Neuronal stem cell (in vitro differentiated cells): Measurements from ENCODE around the gene GMPR.

ENCODE experiments used
- DNase-seq: peaks from one replicate; pipeline ENCODE4 v3.0.0-alpha.2; 2013; ENCODE audit warnings: low spot score
- H2AFZ ChIP-seq: one replicate; pipeline ENCODE4 v1.6.1; 2013; ENCODE audit warnings: mild to moderate bottlenecking, low read length, inconsistent platforms
- H2AK5ac ChIP-seq: 2 replicates; pipeline ENCODE4 v1.6.1; 2013; ENCODE audit warnings: low read depth, mild to moderate bottlenecking, inconsistent platforms, low read length, moderate library complexity, mixed read lengths
- H2BK120ac ChIP-seq: 2 replicates; pipeline ENCODE4 v1.6.1; 2013; ENCODE audit warnings: low read depth, mild to moderate bottlenecking, inconsistent platforms, low read length, moderate library complexity, mixed read lengths
- H2BK12ac ChIP-seq: one replicate; pipeline ENCODE4 v1.6.1; 2013; ENCODE audit warnings: low read length, inconsistent platforms
- H2BK15ac ChIP-seq: 2 replicates; pipeline ENCODE4 v1.6.1; 2013; ENCODE audit warnings: mild to moderate bottlenecking, low read length, inconsistent platforms, mixed read lengths
- H2BK5ac ChIP-seq: one replicate; pipeline ENCODE4 v1.6.1; 2013; ENCODE audit warnings: inconsistent platforms, mild to moderate bottlenecking, low read length, moderate library complexity
- H3K14ac ChIP-seq: one replicate; pipeline ENCODE4 v1.6.1; 2013; ENCODE audit warnings: low read length, inconsistent platforms
- H3K18ac ChIP-seq: 2 replicates; pipeline ENCODE4 v1.6.1; 2013; ENCODE audit warnings: low read length, inconsistent platforms
- H3K23ac ChIP-seq: 2 replicates; pipeline ENCODE4 v1.6.1; 2013; ENCODE audit warnings: low read depth, mild to moderate bottlenecking, mixed read lengths, low read length, inconsistent platforms; ENCODE audit not compliant: poor library complexity
- H3K27ac ChIP-seq: replicated peaks from 3 replicates; pipeline ENCODE4 v1.5.1; 2013; ENCODE audit warnings: low read length, inconsistent platforms
- H3K27me3 ChIP-seq, 3 experiments: 2 replicates each; pipeline ENCODE4 v1.6.1; 2013; ENCODE audit warnings: low read length in 3 of 3, mild to moderate bottlenecking in 2 of 3, inconsistent platforms in 1 of 3, low read depth in 1 of 3, mixed read lengths in 1 of 3, moderate library complexity in 1 of 3; ENCODE audit not compliant: control insufficient read depth in 3 of 3, insufficient read depth in 3 of 3
- H3K36me3 ChIP-seq, 2 donors: replicated peaks in 1 of 2; 2 replicates each; pipeline ENCODE4 v1.6.1; 2013; ENCODE audit warnings: low read length in 2 of 2; ENCODE audit not compliant: control insufficient read depth in 2 of 2, insufficient read depth in 2 of 2
- H3K4ac ChIP-seq: 2 replicates; pipeline ENCODE4 v1.6.1; 2013; ENCODE audit warnings: inconsistent platforms, mild to moderate bottlenecking, low read length, moderate library complexity
- H3K4me1 ChIP-seq, 2 donors: 1 replicate in 1 of 2; 2 replicates in 1 of 2; pipeline ENCODE4 v1.6.1; 2013; ENCODE audit warnings: low read length in 2 of 2, low read depth in 1 of 2; ENCODE audit not compliant: control insufficient read depth in 2 of 2, insufficient read depth in 1 of 2
- H3K4me2 ChIP-seq: one replicate; pipeline ENCODE4 v1.6.1; 2013; ENCODE audit warnings: mild to moderate bottlenecking, low read length, inconsistent platforms; ENCODE audit not compliant: insufficient read depth, poor library complexity, severe bottlenecking
- H3K4me3 ChIP-seq, 2 donors: 2 replicates each; pipeline ENCODE4 v1.5.1; 2013; ENCODE audit warnings: low read length in 2 of 2, mild to moderate bottlenecking in 2 of 2, inconsistent platforms in 1 of 2, moderate library complexity in 1 of 2
- H3K79me1 ChIP-seq: one replicate; pipeline ENCODE4 v1.6.1; 2013; ENCODE audit warnings: low read depth, mild to moderate bottlenecking, inconsistent platforms, low read length, moderate library complexity
- H3K9ac ChIP-seq: one replicate; pipeline ENCODE4 v1.6.1; 2013; ENCODE audit warnings: mild to moderate bottlenecking, low read depth, low read length, inconsistent platforms; ENCODE audit not compliant: poor library complexity
- H3K9me3 ChIP-seq, 2 donors: replicated peaks in 1 of 2; 2 replicates each; pipeline versions ENCODE3 to v1.6.1; 2013; ENCODE audit warnings: low read length in 2 of 2, mild to moderate bottlenecking in 2 of 2, inconsistent platforms in 1 of 2, low read depth in 1 of 2, mixed read lengths in 1 of 2, moderate library complexity in 1 of 2; ENCODE audit not compliant: control insufficient read depth in 2 of 2, insufficient read depth in 1 of 2
- H4K8ac ChIP-seq: one replicate; pipeline ENCODE4 v1.6.1; 2013; ENCODE audit warnings: low read depth, mild to moderate bottlenecking, inconsistent platforms, low read length, moderate library complexity
- H4K91ac ChIP-seq: one replicate; pipeline ENCODE4 v1.6.1; 2013; ENCODE audit warnings: low read length, low read depth, mild to moderate bottlenecking, inconsistent platforms; ENCODE audit not compliant: poor library complexity
- WGBS, 2 donors: extraction: QIAGEN DNeasy Blood & Tissue Kit; methylation state at CpG; one replicate each; pipeline ENCODE4 v1.1.7; 2013; ENCODE audit warnings: missing lambda C conversion rate in 2 of 2, mixed read lengths in 1 of 2; ENCODE audit not compliant: insufficient read length in 2 of 2, insufficient replicate concordance in 1 of 2; ENCODE audit errors: extremely low coverage in 2 of 2; 5-methylcytosine and 5-hydroxymethylcytosine counted together

Gene GMPR

GRCh38 chr6:16288163-16288562 is 49.8 kb downstream of the GMPR start:
- no peak overlapping the region for H2BK5ac ChIP-seq
- H3K4me1 ChIP-seq = peaks cover 0 to 4% of the 10 kb centered on the region in 2 donors
- no peak overlapping the region for H3K4ac ChIP-seq
- no peak overlapping the region for H3K9ac ChIP-seq
- no peak overlapping the region for H3K27ac ChIP-seq
- H4K91ac ChIP-seq = no peak overlapping the region
- no peak overlapping the region for H3K14ac ChIP-seq
- WGBS, 2 donors = no CpG with 5 or more reads among the region's 26 CpGs
- no peak overlapping the region for H2BK12ac ChIP-seq
- no peaks in the 10 kb centered on the region for H3K79me1 ChIP-seq
- H3K18ac ChIP-seq = no peak overlapping the region
- no peak overlapping the region for H2BK15ac ChIP-seq
- no peak overlapping the region for H2AK5ac ChIP-seq
- no peak for DNase-seq
- peaks cover 0 to 5% (median 0%) of the 10 kb centered on the region in 3 experiments for H3K27me3 ChIP-seq
- no peak overlapping the region for H3K4me3 ChIP-seq
- no peak overlapping the region for H2AFZ ChIP-seq
- no peak overlapping the region for H2BK120ac ChIP-seq
- H3K23ac ChIP-seq = no peak overlapping the region
- H3K36me3 ChIP-seq = no peaks in the 10 kb centered on the region
- H4K8ac ChIP-seq = no peak overlapping the region
- no peak overlapping the region for H3K4me2 ChIP-seq
- H3K9me3 ChIP-seq = no peaks in the 10 kb centered on the region

GRCh38 chr6:16291739-16292138 is 53.4 kb downstream of the GMPR start:
- H2BK15ac ChIP-seq = no peak overlapping the region
- no peak overlapping the region for H3K27ac ChIP-seq
- H3K27me3 ChIP-seq = no peaks in the 10 kb centered on the region
- no peak overlapping the region for H4K91ac ChIP-seq
- H3K9ac ChIP-seq = no peak overlapping the region
- no peak overlapping the region for H2BK12ac ChIP-seq
- DNase-seq = no peak
- H3K14ac ChIP-seq = no peak overlapping the region
- H4K8ac ChIP-seq = no peak overlapping the region
- WGBS, 2 donors = no CpG with 5 or more reads among the region's 6 CpGs
- no peak overlapping the region for H3K18ac ChIP-seq
- H3K4me2 ChIP-seq = no peak overlapping the region
- H3K36me3 ChIP-seq = no peaks in the 10 kb centered on the region
- no peak overlapping the region for H2AFZ ChIP-seq
- H2BK5ac ChIP-seq = no peak overlapping the region
- H3K23ac ChIP-seq = no peak overlapping the region
- no peaks in the 10 kb centered on the region for H3K4me1 ChIP-seq
- no peak overlapping the region for H3K4me3 ChIP-seq
- no peaks in the 10 kb centered on the region for H3K9me3 ChIP-seq
- H3K79me1 ChIP-seq = no peaks in the 10 kb centered on the region
- H2BK120ac ChIP-seq = no peak overlapping the region
- no peak overlapping the region for H2AK5ac ChIP-seq
- no peak overlapping the region for H3K4ac ChIP-seq

DNA sequence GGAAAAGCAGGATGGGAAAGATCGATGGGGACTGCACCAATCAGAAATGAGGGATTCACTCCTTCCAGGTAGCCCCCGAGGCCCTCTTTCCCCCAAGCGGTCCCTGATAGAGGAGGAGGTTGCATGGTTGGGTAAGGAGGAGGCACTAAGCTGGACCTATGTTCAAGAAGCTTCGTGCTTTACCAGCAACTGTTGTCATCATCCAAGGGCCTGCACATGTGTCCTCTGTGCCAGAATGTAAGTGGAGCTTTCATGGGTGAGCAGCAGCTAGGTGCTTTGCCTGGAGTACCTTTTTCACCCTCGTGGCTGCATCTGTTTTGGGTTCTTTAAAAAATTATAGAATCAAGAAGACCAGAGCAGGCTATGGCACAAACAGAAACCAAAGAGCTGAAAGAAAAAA is 54.0 kb downstream of the GMPR start:
- no peak overlapping the region for H2BK12ac ChIP-seq
- no peaks in the 10 kb centered on the region for H3K36me3 ChIP-seq
- no peaks in the 10 kb centered on the region for H3K9me3 ChIP-seq
- no peak overlapping the region for H3K23ac ChIP-seq
- no peaks in the 10 kb centered on the region for H3K27me3 ChIP-seq
- no peak overlapping the region for H3K4me2 ChIP-seq
- no peak overlapping the region for H3K9ac ChIP-seq
- no peaks in the 10 kb centered on the region for H3K79me1 ChIP-seq
- H3K4me3 ChIP-seq = no peak overlapping the region
- H2BK15ac ChIP-seq = no peak overlapping the region
- H2BK120ac ChIP-seq = no peak overlapping the region
- no peaks in the 10 kb centered on the region for H3K4me1 ChIP-seq
- no peak overlapping the region for H2AK5ac ChIP-seq
- WGBS, 2 donors = no CpG with 5 or more reads among the region's 5 CpGs
- H4K91ac ChIP-seq = no peak overlapping the region
- no peak overlapping the region for H4K8ac ChIP-seq
- no peak overlapping the region for H3K18ac ChIP-seq
- no peak overlapping the region for H2BK5ac ChIP-seq
- no peak overlapping the region for H3K14ac ChIP-seq
- no peak overlapping the region for H3K27ac ChIP-seq
- no peak overlapping the region for H3K4ac ChIP-seq
- H2AFZ ChIP-seq = no peak overlapping the region
- DNase-seq = no peak

- no peak overlapping the region for H3K4me2 ChIP-seq
- no peak overlapping the region for H3K18ac ChIP-seq
- no peak overlapping the region for H4K91ac ChIP-seq
- H3K23ac ChIP-seq = no peak overlapping the region
- H2BK120ac ChIP-seq = no peak overlapping the region
- no peak overlapping the region for H2BK5ac ChIP-seq
- H3K27ac ChIP-seq = no peak overlapping the region
- no peak overlapping the region for H2BK15ac ChIP-seq
- H3K4ac ChIP-seq = no peak overlapping the region
- H2AFZ ChIP-seq = no peak overlapping the region
- H3K4me3 ChIP-seq = no peak overlapping the region
- H3K9me3 ChIP-seq = no peaks in the 10 kb centered on the region
- H3K36me3 ChIP-seq = no peaks in the 10 kb centered on the region
- no peak overlapping the region for H4K8ac ChIP-seq
- H3K4me1 ChIP-seq = no peaks in the 10 kb centered on the region
- WGBS, 2 donors = no CpG with 5 or more reads among the region's 8 CpGs
- no peaks in the 10 kb centered on the region for H3K27me3 ChIP-seq
- DNase-seq = no peak
- H3K14ac ChIP-seq = no peak overlapping the region
- H2AK5ac ChIP-seq = no peak overlapping the region
- H3K9ac ChIP-seq = no peak overlapping the region
- no peaks in the 10 kb centered on the region for H3K79me1 ChIP-seq
- no peak overlapping the region for H2BK12ac ChIP-seq
Observed at GRCh38 chr6:16292942-16293341, 54.6 kb downstream of the GMPR start.
